ENCODE results near the gene COL26A1.

COL26A1 gene

GRCh38 chr7:101546308-101546936 is 183.7 kb downstream of the COL26A1 start:
- Histone ChIP-seq H3K4me3 (replicated peaks; ENCODE audit: low read depth, low read length) (no peak overlapping the region), H3K27me3 (replicated peaks; ENCODE audit: control insufficient read depth, insufficient read depth, low read length) (no peaks in the 10 kb centered on the region), H3K36me3 (ENCODE audit: control insufficient read depth, insufficient read depth, low read length) (no peaks in the 10 kb centered on the region)
- TF ChIP-seq CTCF (IDR thresholded peaks at IDR 0.05; ENCODE audit: insufficient read depth, low read length, poor library complexity, severe bottlenecking): no peak
- no peak for DNase-seq (ENCODE audit: extremely low read depth, insufficient read length)

- H3K4me3 ChIP-seq (replicated peaks; ENCODE audit: low read depth, low read length): no peak overlapping the region
- TF ChIP-seq CTCF (IDR thresholded peaks at IDR 0.05; ENCODE audit: insufficient read depth, low read length, poor library complexity, severe bottlenecking): no peak
- H3K27me3 ChIP-seq (replicated peaks; ENCODE audit: control insufficient read depth, insufficient read depth, low read length): no peaks in the 10 kb centered on the region
- DNase-seq (ENCODE audit: extremely low read depth, insufficient read length): no peak
- no peaks in the 10 kb centered on the region for H3K36me3 ChIP-seq (ENCODE audit: control insufficient read depth, insufficient read depth, low read length)
Observed at GRCh38 chr7:101547022-101547915, 184.6 kb downstream of the COL26A1 start.

GRCh38 chr7:101547916-101548661 is 185.4 kb downstream of the COL26A1 start:
- Histone ChIP-seq H3K36me3 (ENCODE audit: control insufficient read depth, insufficient read depth, low read length) (no peaks in the 10 kb centered on the region), H3K4me3 (replicated peaks; ENCODE audit: low read depth, low read length) (no peak overlapping the region), H3K27me3 (replicated peaks; ENCODE audit: control insufficient read depth, insufficient read depth, low read length) (no peaks in the 10 kb centered on the region)
- no peak for DNase-seq (ENCODE audit: extremely low read depth, insufficient read length)
- no peak for TF ChIP-seq CTCF (IDR thresholded peaks at IDR 0.05; ENCODE audit: insufficient read depth, low read length, poor library complexity, severe bottlenecking)

DNA sequence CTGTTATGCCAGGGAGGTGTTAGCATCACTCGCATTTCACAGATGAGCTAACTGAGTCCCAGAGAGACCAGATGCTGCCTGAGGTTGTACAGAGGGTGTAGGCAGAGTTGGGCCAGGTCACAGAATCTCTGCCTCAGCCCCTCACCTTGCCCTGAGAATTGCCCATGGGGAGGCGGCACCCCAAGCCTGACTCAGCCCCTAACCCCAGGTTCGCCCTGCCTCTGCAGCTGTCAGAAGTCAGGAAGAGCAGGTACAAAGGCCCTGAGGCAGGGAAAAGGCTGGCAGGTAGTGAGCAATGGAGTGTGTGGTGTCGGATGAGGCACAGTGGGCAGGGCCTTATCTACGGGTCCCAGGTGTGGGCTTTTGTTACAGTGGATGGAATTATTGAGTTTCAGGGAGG is 187.1 kb downstream of the COL26A1 start:
- Histone ChIP-seq H3K4me3 (replicated peaks; ENCODE audit: low read depth, low read length) (no peak overlapping the region), H3K36me3 (ENCODE audit: control insufficient read depth, insufficient read depth, low read length) (no peaks in the 10 kb centered on the region), H3K27me3 (replicated peaks; ENCODE audit: control insufficient read depth, insufficient read depth, low read length) (no peaks in the 10 kb centered on the region; the same call in 1 of the 2 replicates)
- no peak for TF ChIP-seq CTCF (IDR thresholded peaks at IDR 0.05; ENCODE audit: insufficient read depth, low read length, poor library complexity, severe bottlenecking)
- DNase-seq (ENCODE audit: extremely low read depth, insufficient read length): no peak

GRCh38 chr7:101550641-101551541 is 188.2 kb downstream of the COL26A1 start:
- H3K27me3 ChIP-seq (replicated peaks; ENCODE audit: control insufficient read depth, insufficient read depth, low read length): no peaks in the 10 kb centered on the region; the same call in 1 of the 2 replicates
- no peaks in the 10 kb centered on the region for H3K36me3 ChIP-seq (ENCODE audit: control insufficient read depth, insufficient read depth, low read length)
- no peak for TF ChIP-seq CTCF (IDR thresholded peaks at IDR 0.05; ENCODE audit: insufficient read depth, low read length, poor library complexity, severe bottlenecking)
- DNase-seq (ENCODE audit: extremely low read depth, insufficient read length): no peak
- H3K4me3 ChIP-seq (replicated peaks; ENCODE audit: low read depth, low read length): no peak overlapping the region
